COR-L47 (cell line): ENCODE data around the gene ADARB2.

Experiments used
- DNase-seq: peaks from one replicate; lab custom pipeline; 2025; lab: John Stamatoyannopoulos, UW

Gene ADARB2

DNA sequence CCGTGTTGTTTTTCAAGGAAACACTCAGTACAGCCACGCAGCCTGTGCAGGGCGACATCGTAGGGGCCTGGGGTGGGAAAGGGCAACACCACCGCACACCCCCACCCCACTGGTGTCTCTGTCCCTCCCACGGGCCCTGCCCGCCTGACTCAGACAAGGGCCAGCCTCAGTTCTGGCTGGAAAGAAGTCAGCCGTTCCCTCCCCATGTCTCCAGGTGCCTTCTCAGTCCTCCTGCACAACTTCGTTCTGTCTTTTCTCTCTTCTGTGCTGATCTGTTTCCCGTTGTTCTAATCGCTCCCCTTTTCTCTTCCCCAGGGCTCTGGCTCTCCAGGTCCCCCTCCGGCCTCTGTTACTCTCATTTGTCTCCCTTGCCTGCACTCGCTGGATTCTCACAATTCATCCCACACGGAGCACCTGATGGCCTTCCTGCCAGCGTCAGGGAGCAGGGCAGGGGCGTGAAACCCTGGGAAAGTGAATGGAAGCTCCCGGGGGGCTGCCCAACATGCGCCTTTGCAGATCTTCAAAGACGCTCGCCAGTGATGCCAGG lies 583.4 kb downstream of the ADARB2 start:
- no peak for DNase-seq

DNA sequence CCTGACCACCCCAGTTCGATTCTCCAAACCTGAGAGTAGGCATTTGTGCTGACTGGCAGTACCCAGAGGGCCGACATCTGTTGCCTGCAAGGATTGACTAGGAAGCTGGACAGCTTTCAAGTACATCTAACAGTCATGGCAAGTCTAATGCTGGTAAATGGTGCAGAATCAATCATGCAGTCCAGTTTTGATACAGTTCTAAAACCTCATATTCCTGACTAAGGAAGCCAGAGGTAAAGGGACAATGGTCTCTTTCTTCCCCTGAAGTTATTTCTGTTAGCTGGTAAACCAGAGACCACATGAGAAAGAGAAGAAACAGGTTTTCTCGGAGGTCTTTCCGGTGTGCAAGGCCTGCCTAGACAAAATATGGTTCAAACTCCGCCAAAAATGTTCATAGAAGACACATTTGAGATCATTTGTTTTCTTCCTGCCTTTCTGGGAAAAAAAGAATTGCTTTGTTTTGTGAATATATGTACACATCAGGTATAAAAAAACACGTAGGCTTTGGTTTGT lies 584.0 kb downstream of the ADARB2 start:
- DNase-seq = no peak

DNA sequence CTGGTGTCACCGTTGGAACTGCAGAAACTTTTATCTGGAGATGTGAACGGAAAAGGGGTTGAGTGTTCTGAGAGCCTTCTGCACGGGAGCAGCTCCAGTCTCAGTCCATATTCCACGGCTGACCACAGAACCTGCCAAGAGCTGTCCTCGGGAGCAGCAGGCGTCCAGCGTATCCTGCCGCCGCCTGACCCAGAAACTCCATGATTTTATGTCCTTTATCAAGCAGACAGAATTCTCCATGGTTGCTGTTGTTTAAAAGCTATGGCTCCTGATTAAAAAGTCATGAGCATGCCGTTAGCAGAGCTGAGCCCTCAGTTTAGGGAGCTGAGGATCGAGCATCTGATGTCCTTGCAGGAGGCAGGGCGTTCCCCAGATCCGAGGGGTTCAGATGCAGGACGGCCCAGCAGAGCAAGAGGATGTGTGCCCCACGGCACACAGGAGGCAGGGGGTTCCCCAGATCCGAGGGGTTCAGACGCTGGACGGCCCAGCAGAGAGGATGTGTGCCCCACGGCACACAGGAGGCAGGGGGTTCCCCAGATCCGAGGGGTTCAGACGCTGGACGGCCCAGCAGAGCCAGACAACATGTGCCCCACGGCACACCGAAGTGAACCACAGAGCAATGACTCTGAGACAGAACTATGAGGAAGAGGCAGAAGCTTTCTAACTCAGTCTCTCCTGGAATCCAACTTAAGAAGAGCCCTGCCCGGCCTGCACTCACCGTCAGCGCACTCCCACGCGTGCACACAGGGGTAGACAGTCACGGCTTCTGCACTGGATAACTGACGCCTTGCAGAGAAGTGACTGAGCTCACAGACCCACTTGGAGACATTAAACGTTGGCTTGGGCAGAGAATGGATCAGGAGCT lies 584.7 kb downstream of the ADARB2 start:
- no peak for DNase-seq

DNA sequence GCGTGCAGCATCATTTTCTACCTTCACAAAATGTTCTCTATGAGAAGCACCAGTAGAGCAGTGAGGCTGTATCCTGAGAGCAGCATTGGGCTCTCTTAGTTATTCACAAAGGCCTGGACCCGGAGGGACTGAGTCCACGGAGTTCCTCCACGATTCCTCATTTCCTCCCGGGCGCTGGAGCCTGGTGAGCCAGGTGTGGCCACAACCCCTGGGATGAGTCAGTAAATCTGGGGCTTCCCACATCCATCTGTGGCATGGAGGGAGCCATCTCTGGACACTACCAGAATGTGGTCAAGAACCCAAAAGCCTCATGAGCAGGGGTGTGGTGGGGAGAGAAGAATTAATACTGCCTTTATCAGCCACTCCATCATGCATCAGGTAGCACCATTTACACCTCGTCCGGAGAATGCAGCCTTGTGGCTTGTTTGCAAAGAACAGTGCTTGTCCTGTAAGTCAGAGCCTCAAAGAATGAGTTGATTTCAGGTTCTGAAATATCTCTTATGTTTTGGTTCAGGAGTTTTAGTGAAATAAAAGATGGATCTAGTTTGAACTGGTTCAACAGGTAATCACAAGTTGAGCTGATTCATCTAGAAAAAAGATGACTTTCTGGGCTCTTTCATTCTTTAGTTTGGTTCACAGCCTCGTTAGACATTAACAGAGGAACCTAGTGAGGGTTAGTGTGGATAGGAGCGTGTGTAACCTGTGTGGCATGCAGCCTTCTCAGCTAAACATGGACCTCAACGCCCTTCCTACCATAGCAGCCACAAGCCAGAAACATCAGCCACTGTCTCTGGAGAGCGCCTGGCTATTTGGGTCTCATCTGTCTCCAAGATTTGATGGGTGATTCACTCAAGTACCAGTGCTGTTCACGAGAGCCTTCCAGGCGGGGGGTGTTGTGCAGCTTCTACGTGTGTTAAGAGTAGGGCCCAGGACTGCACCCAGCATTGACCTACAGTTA lies 586.0 kb downstream of the ADARB2 start:
- no peak for DNase-seq

DNA sequence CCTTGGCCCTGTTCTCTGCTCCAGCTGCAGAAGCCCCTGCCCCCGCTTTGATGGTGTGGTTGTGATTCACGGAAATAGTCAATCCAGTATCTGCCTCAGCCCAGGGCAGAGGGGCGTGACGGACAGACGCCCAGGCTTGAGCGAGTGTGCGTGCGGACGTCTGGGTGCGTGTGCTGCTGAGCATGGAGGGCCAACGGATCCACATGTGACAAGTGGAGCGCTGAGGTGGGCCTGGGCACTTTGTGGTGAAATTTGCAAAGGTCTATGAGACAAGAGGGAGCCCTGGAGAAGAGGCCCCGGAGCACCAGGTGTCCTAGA lies 586.7 kb downstream of the ADARB2 start:
- no peak for DNase-seq

DNA sequence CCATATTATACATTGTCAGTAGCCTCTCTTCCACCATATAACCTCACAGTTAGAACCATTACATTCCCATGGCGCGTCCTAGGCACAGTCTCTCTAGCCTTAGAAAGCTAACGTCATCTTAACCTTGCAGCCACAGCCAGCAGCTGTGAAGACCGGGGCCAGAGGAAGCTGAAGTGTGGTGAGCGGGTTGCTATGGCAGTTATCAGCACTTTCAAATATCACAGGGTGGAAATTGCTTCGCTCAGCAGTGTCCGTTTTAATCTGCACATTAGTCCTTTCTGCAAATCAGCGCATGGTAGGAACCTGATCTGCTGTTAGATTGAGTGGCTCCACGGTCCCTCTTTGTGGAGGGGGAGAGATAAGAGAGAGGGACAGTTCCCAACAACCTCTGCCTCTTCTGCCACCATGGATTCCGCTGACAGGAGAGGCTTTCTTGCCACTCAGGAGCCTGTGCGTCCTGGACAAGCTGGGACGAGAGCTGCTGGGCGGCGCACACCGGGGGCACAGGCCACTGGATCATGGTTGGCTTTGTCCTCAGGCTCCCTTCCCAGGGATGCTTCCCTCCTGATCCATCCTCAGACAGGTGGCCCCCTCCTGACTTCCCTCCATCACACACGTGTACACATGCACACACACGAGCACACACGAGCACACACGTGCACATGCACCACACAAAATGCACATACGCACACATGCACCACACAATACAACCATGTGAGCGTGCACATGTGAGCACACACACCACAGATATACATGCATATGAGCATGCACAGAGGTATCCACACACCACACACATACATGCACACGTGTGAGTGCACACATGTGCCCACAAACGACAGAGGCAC lies 587.3 kb downstream of the ADARB2 start:
- no peak for DNase-seq

DNA sequence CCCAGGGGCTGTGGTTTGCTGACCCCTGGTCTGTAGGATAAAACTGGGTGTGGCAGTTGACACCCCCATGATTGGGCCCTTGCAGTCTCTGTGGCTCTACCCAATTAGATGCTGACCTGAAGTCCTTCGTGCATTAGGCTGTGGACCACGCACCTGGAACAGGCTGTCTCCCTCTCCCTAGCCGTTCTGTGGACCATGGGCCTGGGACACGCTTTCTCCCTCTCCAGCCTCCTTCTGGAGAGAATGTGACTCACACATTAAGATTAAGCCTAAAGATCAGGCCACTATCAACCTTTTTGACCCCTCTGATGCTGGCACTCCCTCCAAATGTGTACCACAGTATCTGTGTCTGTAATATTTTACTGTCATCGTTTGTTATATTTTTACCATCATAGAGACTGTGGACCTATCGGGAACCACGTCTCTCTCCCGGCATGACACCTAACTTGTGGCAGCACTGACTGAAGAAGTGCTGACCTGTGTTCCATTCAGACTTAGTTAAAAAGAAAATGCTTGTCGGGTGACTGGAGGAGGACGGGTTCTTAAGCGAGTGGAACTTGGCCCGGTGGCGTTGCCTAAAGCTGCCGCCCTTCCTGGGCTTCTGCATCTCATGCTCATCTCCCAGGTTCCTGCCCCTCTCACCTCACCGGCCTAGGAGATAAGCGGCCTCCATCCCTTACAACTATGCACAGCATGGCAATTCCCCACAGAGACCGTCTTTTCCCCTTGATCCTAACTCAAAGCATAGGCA lies 588.3 kb downstream of the ADARB2 start:
- DNase-seq = no peak

DNA sequence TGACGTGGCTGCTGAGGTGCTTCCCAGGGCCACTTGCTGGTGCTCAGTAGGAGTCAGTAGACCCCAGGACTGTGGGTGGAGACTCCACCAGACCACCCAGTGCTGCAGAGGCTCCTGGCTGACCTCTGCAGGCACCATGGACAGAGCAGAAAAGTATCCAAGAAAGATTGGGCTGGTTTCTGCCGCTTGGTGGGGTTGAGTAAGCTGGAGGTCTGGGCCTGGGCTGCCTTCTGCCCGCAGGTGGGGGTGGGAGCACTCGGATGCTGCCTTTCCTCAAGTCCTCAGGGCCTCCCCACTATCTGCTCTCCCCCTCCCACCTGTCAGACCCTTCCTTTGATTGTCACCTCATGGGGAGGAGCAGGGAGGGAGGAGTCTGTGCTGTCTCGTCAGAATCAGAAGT lies 589.5 kb downstream of the ADARB2 start:
- no peak for DNase-seq

DNA sequence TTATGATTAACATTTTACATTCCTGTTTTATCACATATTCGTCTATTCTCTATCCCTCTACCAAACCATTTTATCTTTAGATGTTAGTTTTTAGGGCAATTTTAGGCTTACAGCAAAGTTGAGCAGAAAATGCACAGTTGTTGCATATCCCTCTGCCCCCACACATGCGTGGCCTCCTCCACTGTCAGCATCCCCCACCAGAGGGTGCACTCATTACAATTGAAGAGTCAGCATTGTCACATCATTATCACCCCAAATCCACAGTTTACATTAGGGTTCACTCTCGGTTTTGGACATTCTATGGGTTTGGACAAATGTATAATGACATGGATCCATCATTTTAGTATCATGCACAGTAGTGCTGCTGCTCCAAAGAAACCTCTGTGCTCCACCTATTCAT lies 594.7 kb downstream of the ADARB2 start:
- DNase-seq = no peak

DNA sequence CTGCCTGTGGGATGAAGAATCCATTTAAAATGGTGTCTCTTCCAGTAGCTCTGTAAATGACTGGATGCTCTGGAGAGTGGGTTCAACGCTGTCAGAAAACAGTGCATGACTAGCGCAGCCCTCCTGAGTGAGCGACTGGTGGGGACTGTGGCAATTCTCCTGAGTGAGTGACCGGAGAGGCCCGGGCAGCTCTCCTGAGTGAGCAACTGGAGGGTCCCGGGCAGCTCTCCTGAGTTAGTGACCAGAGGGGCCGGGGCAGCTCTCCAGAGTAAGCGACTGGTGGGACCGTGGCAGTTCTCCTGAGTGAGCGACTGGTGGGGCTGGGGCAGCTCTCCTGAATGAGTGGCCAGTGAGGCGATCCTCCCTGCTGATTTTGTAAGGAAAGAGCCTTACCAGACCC lies 595.6 kb downstream of the ADARB2 start:
- no peak for DNase-seq

DNA sequence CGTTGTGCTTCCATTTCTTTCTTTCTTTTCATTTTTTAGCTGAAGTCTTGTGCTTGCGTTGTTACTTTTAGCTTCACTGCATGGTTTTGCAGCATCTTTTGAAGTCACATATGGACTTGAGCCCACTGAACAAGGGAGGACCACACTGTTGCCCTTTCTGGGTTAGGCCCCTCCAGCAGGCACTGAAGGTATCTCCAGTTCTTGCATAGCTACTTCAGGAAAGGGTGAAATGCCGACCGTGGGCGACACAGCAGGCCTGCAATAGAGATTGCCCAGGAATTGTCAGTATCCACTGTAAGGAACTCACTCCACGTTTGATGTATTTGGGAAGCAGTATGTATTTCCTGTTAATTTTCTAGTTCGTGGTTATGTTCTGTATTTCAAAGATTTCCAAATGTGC lies 596.1 kb downstream of the ADARB2 start:
- DNase-seq = no peak

DNA sequence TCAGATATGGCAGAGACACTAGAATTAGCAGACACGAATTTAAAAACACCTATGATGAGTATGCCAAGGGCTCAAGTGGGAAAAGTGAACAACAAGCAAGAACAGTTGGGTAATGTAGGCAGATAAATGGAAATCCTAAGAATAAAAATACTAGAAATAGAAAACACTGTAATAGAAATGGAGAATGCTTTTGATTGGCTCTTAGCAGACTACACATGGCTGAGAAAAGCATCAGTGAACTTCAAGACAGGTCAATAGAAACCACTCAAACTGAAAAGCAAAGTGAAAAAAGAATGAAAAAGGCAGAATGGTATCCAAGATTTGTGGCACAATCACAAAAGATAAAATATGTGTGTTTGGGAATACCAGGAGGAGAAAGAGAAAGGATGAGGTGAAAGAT lies 598.8 kb downstream of the ADARB2 start:
- DNase-seq = no peak

DNA sequence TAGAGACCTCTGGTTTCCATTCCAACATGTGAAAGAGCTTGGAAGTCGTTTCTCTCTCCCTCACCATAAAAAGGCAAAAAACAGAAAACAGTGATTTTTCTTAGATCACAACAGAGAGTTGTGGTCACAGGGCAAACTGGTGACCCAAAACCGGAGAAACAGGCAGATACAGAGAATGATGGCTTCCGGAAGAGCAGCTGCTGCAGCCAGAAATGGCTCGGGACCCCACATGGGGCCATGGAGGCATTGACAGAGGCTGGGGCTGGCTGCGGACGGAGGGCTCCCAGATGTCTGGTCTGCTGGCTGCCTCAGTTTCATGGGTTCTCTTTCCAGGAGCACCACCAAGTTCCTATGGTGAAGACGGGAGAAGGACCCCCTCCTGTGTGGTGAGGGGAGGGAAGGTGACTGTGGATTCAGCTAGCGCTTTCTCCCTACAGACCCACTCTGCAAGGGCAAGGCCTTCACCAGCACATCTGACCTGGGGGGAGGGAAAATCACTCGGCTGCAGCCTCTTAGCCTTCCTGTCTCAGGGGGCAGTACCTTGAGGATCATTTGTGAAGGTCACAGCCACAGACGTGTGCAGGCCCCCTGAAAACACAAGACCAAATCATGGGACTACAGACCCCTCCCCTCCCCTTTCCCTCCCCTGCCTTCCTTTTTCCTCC lies 599.7 kb downstream of the ADARB2 start:
- DNase-seq = no peak

DNA sequence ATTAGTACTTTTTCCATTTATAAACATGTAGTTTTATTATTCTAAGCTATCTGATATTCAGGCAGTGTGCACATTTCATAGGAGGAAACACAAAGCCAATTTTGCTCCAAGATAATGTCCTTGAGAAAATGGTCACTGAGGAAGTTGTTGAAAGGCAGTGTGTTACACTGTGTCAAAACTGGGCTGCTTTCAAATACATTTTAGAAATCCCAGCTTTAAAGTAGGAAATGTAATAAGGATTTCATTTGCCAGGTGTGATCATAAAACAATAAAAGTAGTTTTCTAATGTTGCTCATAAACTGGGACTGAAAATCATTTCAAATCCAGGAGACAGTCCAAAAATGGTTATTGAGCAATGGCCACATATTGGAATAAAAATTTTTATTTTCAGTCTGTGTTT lies 601.1 kb downstream of the ADARB2 start:
- no peak for DNase-seq

DNA sequence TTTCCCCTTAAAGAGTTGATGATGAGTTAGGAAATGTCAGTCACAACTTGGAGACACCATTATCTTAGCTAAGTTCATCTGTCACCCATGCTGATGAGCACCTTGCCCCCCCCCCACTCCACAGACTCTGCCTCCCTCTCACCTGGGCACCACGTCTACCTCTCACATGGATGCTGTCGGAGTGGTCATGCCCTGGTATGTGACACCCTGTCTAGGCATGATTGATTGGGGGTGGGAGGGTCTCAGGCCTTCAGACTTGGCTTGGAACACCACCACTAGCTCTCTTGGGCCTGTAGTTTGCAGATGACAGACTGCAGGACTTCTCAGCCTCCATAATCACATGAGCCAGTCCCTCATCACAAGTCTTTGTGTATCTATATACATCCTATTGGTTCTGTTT lies 603.2 kb downstream of the ADARB2 start:
- no peak for DNase-seq

DNA sequence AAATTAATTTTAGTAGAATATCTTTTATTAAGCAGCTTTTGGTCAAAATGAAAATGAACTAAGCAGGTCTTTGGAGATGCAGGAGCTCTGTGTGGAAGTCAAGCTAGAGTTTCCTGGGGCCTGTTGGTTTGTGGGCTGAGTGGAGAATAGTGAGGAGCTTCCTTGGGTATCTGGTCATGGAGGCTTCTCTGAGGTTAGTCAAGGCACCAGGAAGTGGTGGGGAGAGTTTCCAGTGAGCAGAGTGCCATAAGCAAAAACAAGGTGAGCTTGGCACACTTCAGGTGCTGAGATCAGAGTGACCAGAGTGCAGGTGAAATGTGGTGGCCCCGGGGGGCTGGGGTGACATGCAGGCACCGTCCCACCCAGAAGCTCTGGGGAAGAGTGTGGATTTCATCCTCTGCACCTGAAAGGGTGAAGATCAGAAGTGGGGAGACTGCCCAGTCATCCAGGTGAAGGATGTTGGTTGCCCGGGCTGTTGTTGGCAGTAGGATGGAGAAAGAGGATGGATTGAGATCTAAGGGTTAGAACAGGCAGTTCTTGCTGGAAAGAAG lies 603.8 kb downstream of the ADARB2 start:
- no peak for DNase-seq

DNA sequence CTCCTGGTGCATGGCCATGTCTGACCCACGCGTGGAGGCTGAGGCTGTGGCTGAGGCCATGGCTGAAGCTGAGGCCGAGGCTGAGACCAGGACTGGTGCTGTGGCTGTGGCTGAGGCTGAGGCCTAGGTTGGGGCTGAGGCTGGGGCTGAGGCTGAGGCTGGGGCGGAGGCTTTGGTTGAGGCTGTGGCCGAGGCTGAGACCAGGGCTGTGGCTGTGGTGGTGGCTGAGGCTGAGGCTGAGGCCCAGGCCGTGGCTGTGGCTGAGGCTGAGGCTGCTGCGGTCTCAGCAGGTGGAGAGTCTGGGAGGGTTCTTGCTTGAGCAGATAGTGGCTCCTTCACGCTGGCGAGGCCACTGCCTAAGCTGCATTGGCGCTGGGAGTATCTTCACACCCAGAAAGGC lies 604.7 kb downstream of the ADARB2 start:
- DNase-seq = no peak

DNA sequence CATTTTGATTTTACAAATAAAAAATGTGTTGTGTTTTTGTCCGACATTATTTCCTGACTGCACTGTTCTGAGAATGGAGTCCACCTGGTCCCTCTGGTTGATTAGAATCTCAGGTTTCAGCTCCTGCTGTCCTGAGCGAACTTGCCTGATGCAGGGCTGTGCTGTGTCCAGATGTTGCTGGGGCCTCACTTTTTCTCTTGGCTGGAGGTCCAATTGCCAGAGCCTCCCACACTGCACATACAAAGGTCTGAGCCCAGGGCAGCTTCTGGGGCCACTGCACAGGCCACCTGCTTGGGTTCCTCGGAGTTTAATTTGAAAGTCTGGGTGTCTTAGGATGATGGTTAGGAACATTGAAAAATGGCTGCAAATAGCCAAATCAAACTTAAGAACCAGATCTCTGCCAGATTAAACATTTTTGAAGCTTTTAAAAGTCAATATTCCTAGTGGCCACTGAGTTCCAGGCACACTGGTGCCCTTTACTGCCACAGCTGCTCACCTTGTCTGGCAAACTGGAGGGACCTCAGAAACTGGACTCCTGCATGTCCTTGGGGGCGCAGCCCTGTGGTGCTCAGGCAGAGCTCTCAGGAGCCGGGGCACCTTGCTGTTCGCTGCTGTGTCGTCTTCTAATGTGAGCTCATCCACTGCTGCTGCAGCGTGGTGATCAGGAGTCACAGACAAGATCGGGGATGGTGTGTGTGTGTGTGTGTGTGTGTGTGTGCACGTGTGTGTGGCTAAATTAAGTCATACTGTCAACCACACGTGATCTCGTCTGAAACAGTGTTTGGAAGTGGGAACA lies 606.1 kb downstream of the ADARB2 start:
- no peak for DNase-seq

DNA sequence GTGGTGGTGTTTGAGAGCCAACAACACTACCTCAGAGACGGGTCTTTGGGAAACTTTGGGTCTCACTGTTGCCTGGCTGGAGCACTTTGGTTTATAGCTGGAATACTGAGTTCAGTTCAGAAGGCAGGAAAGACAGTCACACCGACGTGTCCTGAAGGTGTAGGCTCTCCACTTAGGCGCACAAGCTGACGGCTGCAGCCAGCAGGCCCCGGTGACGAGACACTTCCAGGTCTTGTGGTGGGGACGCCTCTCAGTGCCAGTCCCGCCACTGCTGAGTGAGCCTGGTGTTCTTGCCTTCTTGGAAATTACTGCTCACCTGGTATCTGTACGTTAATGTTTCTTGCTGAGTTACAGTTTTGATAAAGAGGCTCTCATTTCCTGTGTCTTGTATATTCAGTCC lies 607.1 kb downstream of the ADARB2 start:
- DNase-seq = no peak
